Loucy (cell line): ENCODE data around the gene RIMBP2.

Source experiments
- CTCF ChIP-seq: fragments of 200-600 bp; sonication (generic); conservative IDR thresholded peaks from 2 replicates; pipeline ENCODE4 v1.5.1; 2014; ENCODE audit warnings: mild to moderate bottlenecking, antibody characterized with exemption, low read length
- EZH2phosphoT487 ChIP-seq: fragments of 200-600 bp; IDR thresholded peaks from 2 replicates; pipeline ENCODE4 v1.6.1; 2018; ENCODE audit warnings: antibody characterized with exemption, mild to moderate bottlenecking, moderate library complexity, borderline replicate concordance

- TF ChIP-seq CTCF: no peak
- no peak for TF ChIP-seq EZH2phosphoT487
Observed at GRCh38 chr12:130444986-130445385, 271.1 kb downstream of the RIMBP2 start.
